ENCODE measurements around the gene CALN1.

GRCh38 chr7:72325561-72325960, 86.6 kb downstream of the CALN1 start:
- TF ChIP-seq CTCF (IDR thresholded peaks at IDR 0.05) (no peak), POLR2A (IDR thresholded peaks at IDR 0.05) (no peak)
